NOMO-1 (cell line): ENCODE results near the gene ADAMTS10.
"Not testable (repeated sequence)": the region's sequence is repeated elsewhere in the genome, so short reads cannot be mapped to it uniquely, and the experiment has no call there.

Experiments
- DNase-seq, 2 experiments: peaks; one replicate each; lab custom pipeline; 2025; ENCODE audit not compliant: unreplicated experiment in 2 of 2; lab: John Stamatoyannopoulos, UW

ADAMTS10 gene

DNA sequence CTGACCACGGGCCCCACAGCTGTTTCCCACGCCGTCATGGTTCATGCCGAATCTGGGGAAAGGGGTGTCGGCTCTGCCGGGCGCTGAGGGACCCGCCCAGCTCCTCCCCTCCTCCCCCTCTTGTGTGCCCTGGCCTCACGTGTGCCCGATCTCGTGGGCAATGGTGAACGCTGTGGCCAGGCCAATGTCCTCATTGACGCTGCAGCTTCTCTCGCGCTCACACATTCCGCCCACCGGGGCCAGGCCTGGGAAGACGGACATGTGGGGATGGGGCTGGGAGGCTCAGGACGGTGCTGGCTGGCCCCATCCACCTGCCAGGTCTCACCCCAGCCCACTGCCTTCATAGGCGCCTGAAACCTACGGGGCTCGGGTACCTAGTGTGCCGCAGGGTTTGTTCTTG lies 14.3 kb downstream of the ADAMTS10 start:
- no peak for DNase-seq

DNA sequence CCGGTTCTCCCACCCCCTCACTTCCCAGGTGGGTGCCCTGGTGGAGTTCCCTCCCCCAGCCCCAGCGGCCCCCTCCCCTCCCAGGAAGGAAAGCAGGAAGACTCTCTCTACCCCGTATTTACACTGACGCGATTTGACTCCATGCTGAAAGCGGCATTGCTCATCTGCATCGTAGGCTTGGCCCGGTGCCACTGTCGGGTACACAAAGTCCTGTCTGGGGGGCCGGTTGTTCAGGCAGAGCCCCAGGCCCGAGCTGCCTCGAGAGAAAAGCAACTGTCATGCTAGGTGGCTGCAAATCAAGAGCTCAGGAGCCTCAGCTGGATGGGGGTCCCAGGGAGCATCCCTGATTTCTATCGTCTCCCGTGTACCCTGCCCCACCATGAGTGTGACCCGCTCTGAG lies 14.9 kb downstream of the ADAMTS10 start:
- no peak for DNase-seq

DNA sequence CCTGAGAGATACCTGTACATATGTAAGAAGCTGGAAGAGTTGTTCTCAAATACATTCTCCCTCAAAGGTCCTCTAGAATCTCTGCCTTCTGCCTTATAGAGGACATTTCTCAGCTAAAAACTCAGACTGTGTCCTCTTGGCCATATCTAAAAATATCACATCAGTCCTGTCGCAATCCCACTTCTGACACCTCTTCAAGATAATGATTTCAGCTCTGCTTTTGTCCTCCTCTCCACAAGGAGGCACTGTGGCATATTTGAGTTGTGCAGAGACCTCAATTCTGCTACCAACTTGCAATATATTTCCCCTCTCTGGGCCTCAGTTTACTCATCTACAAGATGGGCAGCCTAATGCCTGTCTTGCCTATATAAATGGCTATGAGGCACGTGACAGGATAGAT lies 16.6 kb downstream of the ADAMTS10 start:
- no peak for DNase-seq

DNA sequence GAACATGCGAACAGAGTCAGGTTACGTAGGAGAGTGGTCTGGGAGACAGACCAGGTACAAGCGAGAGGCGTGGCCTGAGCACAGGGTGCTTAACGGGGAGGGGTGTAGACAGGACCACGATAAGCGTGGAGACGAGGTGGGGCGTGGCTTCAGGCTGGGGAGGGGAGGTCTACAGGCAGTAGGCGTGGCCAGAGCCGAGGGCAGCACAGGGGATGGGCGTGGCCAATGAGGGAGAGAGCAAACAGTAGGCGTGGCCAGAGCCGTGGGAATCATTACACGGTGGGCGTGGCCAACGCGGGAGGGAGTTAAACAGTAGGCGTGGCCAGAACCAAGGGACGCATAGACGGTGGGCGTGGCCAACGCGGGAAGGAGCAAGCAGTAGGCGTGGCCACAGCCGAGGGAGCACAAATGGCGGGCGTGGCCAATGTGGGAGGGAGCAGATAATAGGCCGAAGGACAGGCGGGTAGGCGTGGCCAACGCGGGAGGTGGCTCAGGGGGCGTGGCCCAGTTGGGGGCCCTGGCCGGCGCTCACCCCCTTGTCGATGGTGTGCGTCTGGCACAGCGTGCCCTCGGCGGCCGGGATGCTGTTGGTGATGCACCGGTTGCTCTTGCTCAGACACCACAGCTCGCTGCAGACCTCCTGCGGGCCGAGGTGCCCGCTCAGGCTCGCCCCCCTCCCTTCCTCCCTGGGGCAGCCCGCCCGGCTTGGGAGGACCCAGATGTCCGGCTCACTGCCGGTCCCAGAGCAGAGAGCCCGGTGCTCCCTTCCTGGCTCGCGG lies 18.1 kb downstream of the ADAMTS10 start:
- no peak for DNase-seq

DNA sequence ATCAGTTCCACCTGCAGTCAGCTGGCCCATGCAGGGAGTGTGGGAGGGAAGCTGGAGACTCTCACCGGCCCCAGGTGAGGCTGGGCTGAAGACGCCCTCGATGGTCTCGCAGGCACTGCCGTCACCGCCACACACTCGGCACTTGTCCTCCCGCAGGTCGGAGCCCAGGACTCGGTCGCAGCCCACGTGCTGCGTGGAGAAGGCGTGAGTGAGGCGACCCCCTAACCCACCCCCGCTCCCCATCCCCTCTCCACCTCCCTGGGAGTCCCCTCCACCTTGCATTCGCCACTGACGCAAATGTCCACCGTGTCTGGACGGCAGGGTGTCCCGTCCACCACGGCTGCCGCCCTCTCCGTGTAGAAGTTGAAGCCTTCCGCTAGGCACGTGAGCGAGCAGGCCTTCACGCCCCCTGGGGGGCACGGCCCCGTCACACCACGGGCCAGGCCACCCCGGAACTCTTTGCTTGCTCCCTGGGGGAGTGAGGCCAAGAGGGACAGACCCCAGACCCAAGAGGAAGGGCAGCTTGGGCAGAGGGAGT lies 21.3 kb downstream of the ADAMTS10 start:
- DNase-seq = no peak

GRCh38 chr19:8585894-8586750 lies 24.4 kb downstream of the ADAMTS10 start:
- peak in 1 of 2 experiments; percentile 18 for DNase-seq

GRCh38 chr19:8584965-8585893 lies 25.3 kb downstream of the ADAMTS10 start:
- no peak for DNase-seq

DNA sequence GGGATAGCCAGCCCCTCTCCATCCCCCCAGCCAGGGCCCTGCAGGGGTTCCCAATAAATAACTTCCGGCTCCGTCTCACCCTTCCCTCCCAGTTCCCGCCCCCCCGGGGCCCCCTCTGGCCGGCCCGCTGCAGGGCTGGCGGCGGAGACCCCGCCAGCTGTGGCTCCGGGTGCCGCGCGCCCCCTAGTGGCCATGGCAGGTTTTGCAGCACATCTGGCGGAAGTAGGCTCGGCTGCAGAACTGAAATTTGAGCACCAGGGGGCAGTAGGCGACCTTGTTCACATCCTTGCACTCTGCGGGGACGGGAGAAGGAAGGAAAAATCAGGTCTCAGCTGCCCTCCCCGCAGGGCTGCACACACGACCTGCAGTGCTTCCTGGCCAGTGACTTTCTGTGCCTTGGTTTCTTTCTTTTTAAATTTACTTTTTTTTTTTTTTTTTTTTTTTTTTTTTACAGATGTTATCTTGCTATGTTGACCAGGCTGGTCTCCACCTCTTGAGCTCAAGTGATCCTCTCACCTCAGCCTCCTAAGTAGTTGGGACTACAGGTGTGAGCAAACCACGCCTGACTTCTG lies 29.7 kb downstream of the ADAMTS10 start:
- DNase-seq = peak; percentile 57 to 75

- peak; percentile 64 to 70 for DNase-seq
Measured at GRCh38 chr19:8578642-8579265, 31.8 kb downstream of the ADAMTS10 start.

DNA sequence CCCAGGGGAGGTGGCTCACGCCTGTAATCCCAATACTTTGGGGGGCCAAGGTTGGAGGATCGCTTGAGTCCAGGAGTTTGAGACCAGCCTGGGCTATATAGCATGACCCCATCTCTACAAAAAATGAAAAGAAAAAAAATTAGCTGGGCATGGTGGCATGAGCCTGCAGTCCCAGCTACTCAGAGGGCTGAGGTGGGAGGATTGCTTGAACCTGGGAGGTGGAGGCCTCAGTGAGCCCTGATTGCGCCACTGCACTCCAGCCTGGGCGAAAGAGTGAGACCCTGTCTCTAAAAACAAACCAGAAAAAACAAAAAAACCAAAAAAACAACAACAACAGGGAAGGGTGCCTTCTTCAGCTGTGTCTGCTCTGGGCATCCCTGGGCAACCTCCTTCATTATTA lies 32.8 kb downstream of the ADAMTS10 start:
- no peak for DNase-seq

- DNase-seq = peak; percentile 66 to 81
Measured at GRCh38 chr19:8577247-8577646, 33.3 kb downstream of the ADAMTS10 start, which contains the start of gene MYO1F. MYO1F (minus strand) TSS chr19:8577442; CDS start chr19:8577309, 133 bp downstream.

GRCh38 chr19:8576273-8576993 lies 34.1 kb downstream of the ADAMTS10 start:
- peak; percentile 83 to 86 for DNase-seq

GRCh38 chr19:8575467-8575997 lies 35.0 kb downstream of the ADAMTS10 start:
- DNase-seq = peak in 1 of 2 experiments; percentile 47

GRCh38 chr19:8574619-8574922 lies 35.9 kb downstream of the ADAMTS10 start:
- not testable (repeated sequence) for DNase-seq

DNA sequence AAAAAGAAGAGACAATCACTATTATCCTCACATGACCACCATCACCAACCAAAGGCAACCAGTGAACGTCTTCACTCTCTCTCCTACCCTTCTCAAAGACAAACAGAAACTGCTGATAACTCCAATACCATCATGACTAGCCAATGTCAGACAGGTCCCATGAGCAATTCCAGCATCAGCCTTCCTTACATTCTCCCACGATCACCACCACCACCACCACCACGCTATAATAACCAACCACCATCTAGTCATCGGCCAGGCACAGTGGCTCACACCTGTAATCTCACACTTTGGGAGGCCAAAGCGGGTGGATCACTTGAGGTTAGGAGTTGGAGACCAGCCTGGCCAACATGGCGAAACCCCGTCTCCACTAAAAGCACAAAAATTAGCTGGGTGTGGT lies 37.2 kb downstream of the ADAMTS10 start:
- DNase-seq = no peak

DNA sequence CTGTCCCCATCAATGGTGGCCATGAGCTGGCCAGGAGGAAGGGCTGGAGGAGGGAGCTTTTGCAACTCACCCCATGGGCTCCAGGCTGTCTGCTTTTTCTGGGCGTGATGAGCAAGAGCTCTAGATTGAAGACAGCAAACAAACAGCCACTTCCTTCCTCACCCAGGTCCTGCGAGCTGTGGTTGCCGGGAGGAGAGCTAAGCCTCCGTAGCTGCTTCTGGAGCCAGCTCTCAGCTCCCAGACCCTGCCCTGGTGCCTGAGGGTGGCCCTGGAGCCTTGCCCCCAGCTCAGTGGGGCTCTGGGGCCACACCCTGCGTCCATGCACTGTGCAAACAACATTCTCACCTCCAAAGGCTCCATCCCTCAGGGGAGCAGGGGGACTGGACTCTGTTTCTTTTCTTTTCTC lies 39.5 kb downstream of the ADAMTS10 start:
- peak; percentile 87 to 92 for DNase-seq

- peak; percentile 97 to 98 for DNase-seq
Measured at GRCh38 chr19:8569066-8569771, 41.3 kb downstream of the ADAMTS10 start.

GRCh38 chr19:8567522-8568172 lies 42.9 kb downstream of the ADAMTS10 start:
- peak; percentile 51 to 62 for DNase-seq
